ENCODE results near the gene CREB3L2.

- no peak for TF ChIP-seq PKNOX1 (IDR thresholded peaks at IDR 0.05)
- TF ChIP-seq SP1 (IDR thresholded peaks at IDR 0.05) = no peak
- no peak for TF ChIP-seq ZNF384 (IDR thresholded peaks at IDR 0.05)
Observed at GRCh38 chr7:137961200-137962177, 40.4 kb downstream of the CREB3L2 start.

All from HEK293T (cell line).